ENCODE data around the gene BCL2L13. TPM values are rescaled to one million over a fixed set of nuclear protein-coding genes. Genes with fewer than 3 reads are reported as not detected.

Gene BCL2L13
- total RNA-seq, 2 experiments from 2014 or later: 36.1 to 38.3 TPM

GRCh38 chr22:17779286-17780115, 140.9 kb downstream of the BCL2L13 start:
- DNase-seq (peak; percentile 66), ATAC-seq (peak; percentile 14)
- POLR2A ChIA-PET: interaction anchor here (0.7 to 3.7 kb wide), 8 partner anchors 9 to 299 kb away, joined by 3 to 25 read pairs (median 4); partner anchors contain the start of genes BCL2L13 and PEX26
- H3K27ac Mint-ChIP-seq: peak overlapping the region; percentile 57
- H3K27me3 Mint-ChIP-seq: no peaks in the 10 kb centered on the region
- peak overlapping the region; percentile 4 for H3K4me3 Mint-ChIP-seq
- H3K36me3 Mint-ChIP-seq (ENCODE audit: low read depth): no peaks in the 10 kb centered on the region
- CTCF ChIA-PET: interaction anchor here (0.8 to 3.2 kb wide), 5 partner anchors 12 to 298 kb away, joined by 3 to 22 read pairs (median 4); partner anchors contain the start of gene PEX26
- H3K9me3 Mint-ChIP-seq: no peaks in the 10 kb centered on the region
- intact Hi-C loops (cut with micrococcal nuclease): loop anchor here (5.0 kb wide), 1 partner anchor 32 kb away; no protein-coding TSS in a partner anchor
- TF ChIP-seq, protein P1, sequence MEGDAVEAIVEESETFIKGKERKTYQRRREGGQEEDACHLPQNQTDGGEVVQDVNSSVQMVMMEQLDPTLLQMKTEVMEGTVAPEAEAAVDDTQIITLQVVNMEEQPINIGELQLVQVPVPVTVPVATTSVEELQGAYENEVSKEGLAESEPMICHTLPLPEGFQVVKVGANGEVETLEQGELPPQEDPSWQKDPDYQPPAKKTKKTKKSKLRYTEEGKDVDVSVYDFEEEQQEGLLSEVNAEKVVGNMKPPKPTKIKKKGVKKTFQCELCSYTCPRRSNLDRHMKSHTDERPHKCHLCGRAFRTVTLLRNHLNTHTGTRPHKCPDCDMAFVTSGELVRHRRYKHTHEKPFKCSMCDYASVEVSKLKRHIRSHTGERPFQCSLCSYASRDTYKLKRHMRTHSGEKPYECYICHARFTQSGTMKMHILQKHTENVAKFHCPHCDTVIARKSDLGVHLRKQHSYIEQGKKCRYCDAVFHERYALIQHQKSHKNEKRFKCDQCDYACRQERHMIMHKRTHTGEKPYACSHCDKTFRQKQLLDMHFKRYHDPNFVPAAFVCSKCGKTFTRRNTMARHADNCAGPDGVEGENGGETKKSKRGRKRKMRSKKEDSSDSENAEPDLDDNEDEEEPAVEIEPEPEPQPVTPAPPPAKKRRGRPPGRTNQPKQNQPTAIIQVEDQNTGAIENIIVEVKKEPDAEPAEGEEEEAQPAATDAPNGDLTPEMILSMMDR (IDR thresholded peaks at IDR 0.05): no peak
- H3K4me1 Mint-ChIP-seq (ENCODE audit: low read depth): peaks cover 75% of the 10 kb centered on the region

- H3K9me3 Mint-ChIP-seq: no peaks in the 10 kb centered on the region
- POLR2A ChIA-PET: interaction anchor here (0.7 to 1.9 kb wide), 7 partner anchors 8 to 298 kb away, joined by 3 to 11 read pairs (median 3); partner anchors contain the start of genes BCL2L13 and PEX26
- H3K4me3 Mint-ChIP-seq: no peak overlapping the region
- intact Hi-C loops (cut with micrococcal nuclease): loop anchor here (5.0 kb wide), 1 partner anchor 33 kb away; no protein-coding TSS in a partner anchor
- DNase-seq: peak; percentile 69
- peak; percentile 8 for ATAC-seq
- peaks cover 69% of the 10 kb centered on the region for H3K4me1 Mint-ChIP-seq (ENCODE audit: low read depth)
- H3K36me3 Mint-ChIP-seq (ENCODE audit: low read depth): no peaks in the 10 kb centered on the region
- H3K27me3 Mint-ChIP-seq: no peaks in the 10 kb centered on the region
- TF ChIP-seq, protein P1 (IDR thresholded peaks at IDR 0.05): no peak
- CTCF ChIA-PET: interaction anchor here (0.8 to 3.2 kb wide), 4 partner anchors 13 to 298 kb away, joined by 3 to 22 read pairs (median 4); partner anchors contain the start of gene PEX26
- peak overlapping the region; percentile 53 for H3K27ac Mint-ChIP-seq
Observed at GRCh38 chr22:17780116-17780740, 141.7 kb downstream of the BCL2L13 start.

Small RNA genes lying within 50 kb of the gene (microRNA-seq; reads per million reads assigned to microRNA genes)
- gene MIR3198-1 (ENCODE audit: borderline microRNAs expressed, borderline replicate concordance): not detected

Other genes with a start within 250 kb of the BCL2L13 start
- not detected for gene SLC25A18, start 75.3 kb upstream of the BCL2L13 start, total RNA-seq
- 10 to 100 TPM; 68.1 to 68.2 TPM for gene ATP6V1E1, start 10.0 kb upstream of the BCL2L13 start, total RNA-seq
- gene BID, start 135.7 kb downstream of the BCL2L13 start, total RNA-seq: 10 to 100 TPM; 16.3 to 19.9 TPM